ENCODE measurements around the gene DOCK11.

The DOCK11 gene

DNA sequence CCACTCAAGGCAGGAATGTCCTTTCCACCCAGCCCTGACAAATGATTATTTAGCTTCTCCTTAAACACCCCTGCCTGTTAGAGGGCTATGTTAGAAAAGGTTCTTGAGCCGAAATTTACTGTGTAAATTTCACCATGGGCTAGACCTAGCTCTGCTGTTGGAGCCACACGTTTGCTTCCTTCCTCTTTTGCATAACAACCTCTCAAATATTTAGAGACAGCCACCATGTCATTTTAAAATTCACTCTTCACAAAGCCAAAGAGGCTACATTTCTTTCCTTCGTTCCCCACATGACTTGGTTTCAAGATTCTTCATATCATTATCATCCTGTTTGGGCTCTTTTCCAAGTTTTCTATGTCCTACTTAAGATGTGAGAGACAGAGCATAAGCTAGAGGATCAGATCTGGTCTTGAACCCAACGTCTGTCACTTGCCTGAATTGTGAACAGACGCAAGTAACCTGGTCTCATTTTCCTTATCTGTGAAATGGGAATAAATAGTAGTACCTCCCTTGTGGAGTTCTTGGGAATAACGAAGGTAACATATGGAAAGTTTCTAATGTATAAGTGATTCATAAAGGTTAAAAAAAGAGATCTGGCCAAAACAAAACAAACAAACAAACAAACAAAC is 6.7 kb downstream of the DOCK11 start:
- DNase-seq (ENCODE audit: low read depth), result no peak

GRCh38 chrX:118503260-118504041 is 7.8 kb downstream of the DOCK11 start:
- no peak for DNase-seq (ENCODE audit: low read depth)

GRCh38 chrX:118504581-118504980 is 9.0 kb downstream of the DOCK11 start:
- no peak for DNase-seq (ENCODE audit: low read depth)

GRCh38 chrX:118506805-118507480 is 11.3 kb downstream of the DOCK11 start:
- no peak for DNase-seq (ENCODE audit: low read depth)

GRCh38 chrX:118507766-118508165 is 12.2 kb downstream of the DOCK11 start:
- DNase-seq (ENCODE audit: low read depth), result no peak

DNA sequence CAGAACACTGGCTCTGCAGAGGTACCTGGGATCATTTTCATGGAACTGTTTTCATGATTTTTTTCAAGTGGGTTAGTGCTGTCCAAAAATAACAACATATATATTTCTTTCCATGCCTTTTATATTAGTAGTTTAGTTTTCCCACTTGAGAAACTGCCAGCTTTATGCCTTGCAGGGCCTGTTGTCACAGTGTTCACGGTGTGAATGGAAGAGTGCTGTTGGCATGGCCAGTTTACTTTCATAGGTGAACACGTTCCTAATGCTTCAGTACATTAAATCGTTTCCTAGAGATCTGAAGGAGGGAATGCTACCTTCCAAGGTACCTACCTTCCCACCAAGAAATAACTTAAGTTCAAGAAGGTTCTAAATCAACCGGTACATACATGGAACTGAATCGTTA is 12.6 kb downstream of the DOCK11 start:
- no peak for DNase-seq (ENCODE audit: low read depth)

- no peak for DNase-seq (ENCODE audit: low read depth)
Measured at GRCh38 chrX:118508635-118509034, 13.0 kb downstream of the DOCK11 start.

GRCh38 chrX:118510111-118510510 is 14.5 kb downstream of the DOCK11 start:
- DNase-seq (ENCODE audit: low read depth), result no peak

- no peak for DNase-seq (ENCODE audit: low read depth)
Measured at GRCh38 chrX:118513120-118513898, 17.7 kb downstream of the DOCK11 start.

GRCh38 chrX:118519411-118520215 is 24.0 kb downstream of the DOCK11 start:
- DNase-seq (ENCODE audit: low read depth), result peak; percentile 63

- peak; percentile 84 for DNase-seq (ENCODE audit: low read depth)
Measured at GRCh38 chrX:118520216-118521206, 24.9 kb downstream of the DOCK11 start.

- DNase-seq (ENCODE audit: low read depth), result peak; percentile 71
Measured at GRCh38 chrX:118521435-118521834, 25.8 kb downstream of the DOCK11 start.

DNA sequence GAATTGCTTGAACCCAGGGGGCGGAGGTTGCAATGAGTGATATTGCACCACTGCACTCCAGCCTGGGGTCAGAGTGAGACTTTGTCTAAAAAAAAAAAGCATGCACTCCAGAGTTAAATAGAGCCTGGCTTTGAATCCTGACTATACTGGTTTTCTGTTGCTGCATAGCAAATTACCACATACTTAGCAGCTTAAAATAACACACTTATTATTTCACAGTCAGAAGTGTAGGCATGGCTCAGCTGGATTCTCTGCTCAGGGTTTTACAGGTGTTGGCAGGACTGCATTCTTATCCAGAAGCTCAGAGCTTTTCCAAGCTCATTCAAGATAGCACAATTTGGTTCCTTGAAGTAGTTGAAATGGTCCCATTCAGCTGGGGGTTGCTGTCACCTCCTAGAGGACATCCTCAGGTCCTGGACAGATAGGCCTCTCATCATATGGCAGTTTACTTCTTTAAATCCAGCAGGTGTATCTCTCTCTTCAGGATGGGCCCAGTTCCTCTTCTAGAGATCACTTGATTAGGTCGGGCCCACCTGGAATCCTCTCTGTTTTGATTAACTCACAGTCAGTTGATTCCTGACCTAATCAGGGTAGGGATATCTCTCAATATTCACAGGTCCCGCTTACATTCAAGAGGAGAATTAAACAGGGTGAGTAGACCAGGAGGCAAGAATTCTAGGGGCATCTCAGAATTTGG is 26.8 kb downstream of the DOCK11 start:
- DNase-seq (ENCODE audit: low read depth), result no peak

GRCh38 chrX:118523920-118524319 is 28.3 kb downstream of the DOCK11 start:
- DNase-seq (ENCODE audit: low read depth), result no peak

DNA sequence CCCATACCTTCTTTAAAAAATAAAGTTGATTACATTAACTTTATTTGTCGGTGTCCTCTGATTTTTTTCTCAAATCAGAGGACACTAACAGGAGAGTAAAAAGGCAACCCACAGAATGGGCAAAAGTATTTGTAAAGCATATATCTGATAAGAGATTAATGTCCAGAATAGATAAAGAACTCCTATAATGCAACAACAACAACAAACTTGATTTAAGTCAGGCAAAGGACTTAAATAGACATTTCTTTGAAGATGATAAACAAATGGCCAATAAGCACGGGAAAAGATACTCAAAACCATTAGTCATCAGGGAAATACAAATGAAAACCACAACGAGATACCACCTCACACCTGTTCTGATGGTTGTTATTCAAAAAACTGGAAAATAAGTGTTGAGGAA is 28.7 kb downstream of the DOCK11 start:
- no peak for DNase-seq (ENCODE audit: low read depth)

GRCh38 chrX:118525174-118525730 is 29.6 kb downstream of the DOCK11 start:
- no peak for DNase-seq (ENCODE audit: low read depth)

DNA sequence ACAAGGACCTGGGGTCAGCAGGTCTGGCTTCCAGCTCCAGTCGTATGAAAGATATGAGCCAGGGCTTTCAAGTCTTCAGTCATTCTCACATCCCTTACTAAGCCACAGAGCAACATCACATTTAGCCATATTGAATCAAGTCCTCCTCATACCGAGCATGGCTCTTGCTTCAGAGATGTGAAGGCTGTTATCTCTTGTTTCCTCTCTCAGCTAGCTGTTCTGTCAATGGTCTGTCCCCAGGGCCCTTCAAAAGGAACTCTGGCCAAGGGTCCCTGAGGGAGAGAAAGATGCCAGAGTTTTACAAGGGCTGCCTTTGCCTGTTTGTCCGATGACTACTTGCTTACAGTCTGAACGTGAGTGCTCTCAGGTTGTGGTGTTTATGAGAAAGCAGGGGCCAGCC is 30.5 kb downstream of the DOCK11 start:
- no peak for DNase-seq (ENCODE audit: low read depth)

DNA sequence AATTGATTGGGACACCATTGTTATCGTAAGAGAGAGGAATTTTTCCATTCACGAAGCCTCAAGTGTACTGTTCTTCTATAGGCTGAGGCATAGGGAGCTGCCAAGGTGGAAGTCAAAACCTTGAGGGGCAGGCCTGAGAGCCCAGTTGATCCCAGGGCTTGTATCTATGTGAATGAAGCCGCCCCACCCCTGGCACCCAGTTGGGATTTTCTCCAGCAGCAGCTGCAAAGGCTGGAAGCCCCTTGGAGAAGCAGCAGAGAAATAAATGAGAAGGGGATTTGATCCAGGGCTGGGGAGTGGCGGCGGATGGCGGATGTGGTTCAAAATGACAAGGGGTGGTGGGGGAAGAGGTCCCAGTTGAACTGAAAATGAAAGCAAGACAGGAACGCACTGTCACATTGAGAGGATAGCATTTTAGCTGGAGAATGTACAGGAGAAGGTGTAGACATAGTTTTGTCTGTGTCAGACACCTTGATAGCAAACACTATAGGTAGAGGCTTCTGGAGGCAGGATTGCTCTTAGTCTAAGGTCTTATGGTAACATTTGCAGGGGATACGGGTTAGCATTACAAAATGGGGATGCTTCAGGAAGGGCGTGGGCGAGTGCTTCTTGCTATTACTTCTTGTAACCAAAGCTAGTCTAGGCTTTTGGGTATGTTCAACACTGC is 32.6 kb downstream of the DOCK11 start:
- no peak for DNase-seq (ENCODE audit: low read depth)

Measured in ELR (cell line).